NCI-H1417 (cell line): ENCODE results near the gene JAZF1.

Experiments
- DNase-seq, 3 experiments: peaks; one replicate each; lab custom pipeline; 2025; lab: John Stamatoyannopoulos, UW

JAZF1 gene

GRCh38 chr7:27967639-27968038 lies 213.0 kb downstream of the JAZF1 start:
- DNase-seq = no peak

- DNase-seq = no peak
These were observed 214.3 kb downstream of the JAZF1 start for GRCh38 chr7:27966219-27966780.

GRCh38 chr7:27965650-27966049 lies 214.9 kb downstream of the JAZF1 start:
- no peak for DNase-seq

DNA sequence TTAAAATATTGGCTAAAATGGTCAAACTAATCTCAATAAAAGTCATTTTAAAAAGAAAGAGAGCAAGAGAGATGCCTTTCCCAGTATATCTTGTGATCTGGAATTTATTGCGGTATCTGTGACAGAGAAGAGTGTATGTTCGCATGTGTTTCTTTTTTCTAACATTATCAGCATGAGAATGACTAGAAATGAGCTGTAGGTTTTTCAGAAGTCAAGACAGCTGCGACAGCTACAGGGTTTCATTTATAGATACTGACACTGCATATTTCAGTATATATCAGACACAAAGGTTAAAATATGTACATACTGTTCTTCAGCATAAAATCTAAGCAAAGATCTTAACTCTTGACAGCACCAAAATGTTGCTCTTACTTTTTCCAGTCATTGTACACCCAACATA lies 215.8 kb downstream of the JAZF1 start:
- no peak for DNase-seq

GRCh38 chr7:27963056-27963455 lies 217.5 kb downstream of the JAZF1 start:
- no peak for DNase-seq

DNA sequence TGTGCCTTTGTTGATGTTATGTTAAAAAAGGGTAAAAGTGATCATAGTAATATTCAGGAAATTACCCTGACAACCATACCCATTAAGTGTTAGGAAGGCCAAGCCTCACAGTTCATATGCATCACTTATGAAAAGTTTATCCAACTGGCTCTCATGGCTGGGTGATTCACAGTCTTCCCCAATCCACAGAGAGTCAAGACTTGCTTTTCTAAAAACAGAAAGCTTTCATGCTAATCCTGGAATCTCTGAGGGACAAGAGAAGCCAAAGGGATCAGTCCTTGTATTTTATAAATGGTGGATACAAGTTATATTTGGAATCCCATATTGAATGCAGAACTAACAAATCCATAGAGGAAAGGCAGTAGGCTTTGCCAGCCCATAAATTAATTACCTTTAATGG lies 218.3 kb downstream of the JAZF1 start:
- DNase-seq = no peak

GRCh38 chr7:27961255-27961654 lies 219.3 kb downstream of the JAZF1 start:
- DNase-seq = peak in 1 of 3 experiments; percentile 46

DNA sequence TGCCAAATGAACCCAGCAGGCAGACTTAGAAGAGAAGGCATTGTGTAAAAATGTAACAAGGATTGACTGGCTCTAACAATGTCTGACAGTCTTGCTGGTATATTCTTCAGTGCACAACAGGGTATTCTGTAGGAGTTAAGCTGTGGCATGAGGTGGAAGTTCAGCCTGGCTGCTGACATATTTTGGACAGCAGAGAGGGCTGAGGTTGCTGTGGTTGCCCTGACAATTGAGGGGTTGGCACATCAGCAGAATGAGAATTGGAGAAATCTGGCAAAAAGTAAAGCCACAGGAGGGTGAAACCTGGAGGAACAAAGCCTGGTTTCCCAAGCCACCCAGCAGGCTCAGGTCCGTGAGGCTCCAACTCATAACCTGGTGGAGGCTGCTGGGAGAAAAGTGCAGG lies 220.2 kb downstream of the JAZF1 start:
- no peak for DNase-seq

DNA sequence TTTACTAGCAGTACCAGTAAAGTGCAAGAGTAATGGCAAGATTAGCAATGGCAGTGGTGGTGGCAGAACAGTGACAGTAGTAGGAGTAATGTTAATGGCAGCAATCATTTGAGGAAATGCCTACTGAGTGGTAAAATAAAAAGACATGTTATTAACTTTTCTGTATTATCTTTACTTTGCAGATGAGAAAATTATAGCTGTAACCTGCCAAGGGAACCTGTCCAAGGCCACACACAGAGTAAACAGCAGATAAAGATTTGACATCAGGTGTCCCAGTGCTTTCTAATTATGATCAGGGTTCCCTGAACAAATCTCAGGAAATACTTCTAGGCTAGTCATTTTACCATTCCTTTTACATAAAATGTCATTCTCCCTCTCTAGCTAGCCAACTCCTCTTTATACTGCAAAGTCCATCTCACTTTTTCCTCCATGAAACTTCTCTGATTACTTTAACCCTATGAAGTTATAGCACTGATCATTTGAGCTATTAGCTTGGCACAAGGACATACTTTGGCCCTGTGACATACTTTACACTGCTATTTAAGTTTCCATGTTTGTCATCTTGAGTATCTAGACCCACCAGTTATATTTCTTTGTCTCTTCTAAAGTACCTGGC lies 221.6 kb downstream of the JAZF1 start:
- peak in 1 of 3 experiments; percentile 69 for DNase-seq

GRCh38 chr7:27955596-27955995 lies 225.0 kb downstream of the JAZF1 start:
- no peak for DNase-seq

GRCh38 chr7:27955011-27955410 lies 225.6 kb downstream of the JAZF1 start:
- no peak for DNase-seq

DNA sequence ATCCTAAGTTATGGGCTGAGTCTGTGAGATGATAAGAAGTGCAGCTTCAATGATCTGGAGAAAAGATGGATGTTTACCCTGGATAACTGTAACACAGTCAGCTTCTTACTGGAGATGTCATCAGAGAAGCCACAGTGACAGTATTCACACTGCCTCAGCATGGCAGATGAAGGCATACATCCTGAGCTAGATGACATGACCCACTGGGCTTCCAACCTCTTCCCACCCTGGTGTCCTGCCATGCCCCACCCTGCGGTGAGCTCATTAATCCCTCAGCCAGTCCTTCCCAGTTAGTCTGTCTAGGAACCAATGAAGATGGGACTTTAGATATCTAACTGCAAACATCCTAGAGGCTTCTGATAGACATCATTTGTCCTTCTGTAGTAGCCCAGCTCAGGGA lies 226.8 kb downstream of the JAZF1 start:
- no peak for DNase-seq

- DNase-seq = peak in 1 of 3 experiments; percentile 33
These were observed 227.2 kb downstream of the JAZF1 start for GRCh38 chr7:27953361-27953760.

- no peak for DNase-seq
These were observed 227.9 kb downstream of the JAZF1 start for GRCh38 chr7:27952456-27953285.

DNA sequence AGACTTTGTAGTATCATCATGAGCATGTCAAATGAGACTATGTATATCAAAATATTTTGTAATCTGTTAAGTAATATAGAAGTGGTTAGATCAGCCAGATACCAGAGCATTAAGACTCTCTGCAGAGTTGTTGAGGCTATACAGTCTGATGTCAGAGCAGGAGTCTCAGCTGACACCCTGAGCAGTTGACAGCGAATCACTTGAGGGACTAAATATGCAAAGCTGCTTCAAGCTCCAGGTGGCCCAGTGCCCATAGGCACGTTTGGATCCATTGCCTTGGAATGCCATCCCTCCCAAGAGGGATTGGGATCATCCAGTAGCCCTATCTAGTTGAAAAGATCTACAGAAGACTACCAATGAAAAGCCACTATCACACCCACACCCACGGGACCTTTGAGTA lies 230.5 kb downstream of the JAZF1 start:
- DNase-seq = no peak

DNA sequence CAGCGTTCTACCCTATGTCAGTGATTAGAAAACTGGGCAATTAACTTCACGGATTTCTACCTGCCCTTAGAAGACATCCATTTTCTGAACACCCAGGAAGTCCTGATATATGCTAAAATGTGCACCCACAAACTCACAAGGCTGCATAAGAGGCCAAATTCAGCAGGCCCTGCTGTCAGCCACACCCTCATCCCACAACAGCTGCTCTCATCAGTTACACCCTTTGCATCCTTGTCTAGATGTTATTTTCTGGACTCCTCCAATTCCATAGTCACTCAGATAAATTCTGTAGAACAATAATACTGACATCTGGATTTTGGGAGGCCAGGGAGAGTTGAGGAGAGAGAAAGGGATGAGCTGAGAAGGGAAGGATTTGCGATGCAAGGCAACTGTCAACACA lies 231.7 kb downstream of the JAZF1 start:
- no peak for DNase-seq

GRCh38 chr7:27947586-27948278 lies 232.9 kb downstream of the JAZF1 start:
- peak in 1 of 3 experiments; percentile 46 for DNase-seq

GRCh38 chr7:27946351-27946750 lies 234.2 kb downstream of the JAZF1 start:
- DNase-seq = peak in 2 of 3 experiments; percentile 42 to 50

- peak in 1 of 3 experiments; percentile 11 for DNase-seq
These were observed 235.4 kb downstream of the JAZF1 start for GRCh38 chr7:27945058-27945795.

GRCh38 chr7:27944643-27945042 lies 236.0 kb downstream of the JAZF1 start:
- DNase-seq = peak in 1 of 3 experiments; percentile 19

GRCh38 chr7:27943241-27943640 lies 237.4 kb downstream of the JAZF1 start:
- DNase-seq = no peak

DNA sequence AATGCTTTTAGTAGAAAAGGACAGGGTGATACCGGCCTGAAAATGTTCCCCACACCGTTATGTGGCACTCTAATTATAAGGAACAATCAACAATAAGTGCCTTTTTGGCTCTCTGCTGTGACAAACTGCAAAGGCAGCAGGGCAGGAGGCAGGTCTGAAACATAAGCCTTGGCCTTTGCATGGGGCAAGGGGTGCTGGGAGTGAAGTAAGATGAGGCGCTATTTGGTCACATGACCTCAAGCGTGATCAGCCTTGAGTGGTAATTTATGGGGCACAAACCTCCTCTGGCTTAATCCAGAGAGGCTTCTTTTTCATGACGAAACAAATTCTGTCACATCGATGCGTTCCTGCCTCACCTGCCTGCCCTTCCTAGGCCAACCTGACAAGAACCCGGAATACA lies 237.9 kb downstream of the JAZF1 start:
- no peak for DNase-seq
